Fibroblast of lung (primary cell): ENCODE data around the gene AVP. TPM values are rescaled to one million over a fixed set of nuclear protein-coding genes. Genes with fewer than 3 reads are reported as not detected.

ENCODE experiments used
- DNase-seq, 2 donors: peaks; one replicate each; pipeline versions ENCODE4 v3.0.0 to v3.0.0-alpha.2; 2010; ENCODE audit warnings: low read depth in 2 of 2
- H2AFZ ChIP-seq: 2 replicates; pipeline ENCODE4 v1.5.1; 2012; ENCODE audit warnings: low read length, control low read depth, inconsistent platforms
- H3K27ac ChIP-seq: 2 replicates; pipeline ENCODE4 v1.5.1; 2011; ENCODE audit warnings: low read length, control low read depth; ENCODE audit not compliant: insufficient read depth
- H3K27me3 ChIP-seq: 2 replicates; pipeline ENCODE4 v1.5.1; 2011; ENCODE audit warnings: mild to moderate bottlenecking, low read length; ENCODE audit not compliant: control insufficient read depth, insufficient read depth
- H3K36me3 ChIP-seq: 2 replicates; pipeline ENCODE4 v1.5.1; 2011; ENCODE audit warnings: low read length; ENCODE audit not compliant: control insufficient read depth, insufficient read depth
- H3K4me1 ChIP-seq: 2 replicates; pipeline ENCODE4 v1.5.1; 2011; ENCODE audit warnings: low read length; ENCODE audit not compliant: control insufficient read depth, insufficient read depth; ENCODE audit errors: extremely low read depth
- H3K4me2 ChIP-seq: 2 replicates; pipeline ENCODE4 v1.5.1; 2011; ENCODE audit warnings: low read length, control low read depth; ENCODE audit not compliant: insufficient read depth; ENCODE audit errors: extremely low read depth
- H3K4me3 ChIP-seq, 4 experiments: fragments of 200-600 bp in 1 of 4; sonication (generic) in 1 of 4; replicated peaks in 1 of 4; 2 replicates each; pipeline ENCODE4 v1.5.1; 2011 to 2016; ENCODE audit warnings: low read length in 4 of 4, low read depth in 3 of 4, mild to moderate bottlenecking in 3 of 4, control low read depth in 2 of 4, inconsistent platforms in 1 of 4, mixed read lengths in 1 of 4; ENCODE audit not compliant: insufficient read depth in 1 of 4; ENCODE audit errors: control extremely low read depth in 1 of 4
- H3K79me2 ChIP-seq: 2 replicates; pipeline ENCODE4 v1.5.1; 2012; ENCODE audit warnings: mild to moderate bottlenecking, low read length, inconsistent platforms; ENCODE audit not compliant: control insufficient read depth, insufficient read depth
- H3K9ac ChIP-seq: 2 replicates; pipeline ENCODE4 v1.5.1; 2011; ENCODE audit warnings: mild to moderate bottlenecking, low read length, control low read depth; ENCODE audit not compliant: insufficient read depth
- H3K9me3 ChIP-seq: 2 replicates; pipeline ENCODE4 v1.5.1; 2012; ENCODE audit warnings: low read depth, low read length; ENCODE audit not compliant: control insufficient read depth, insufficient read depth
- H4K20me1 ChIP-seq: 2 replicates; pipeline ENCODE4 v1.5.1; 2011; ENCODE audit warnings: low read length; ENCODE audit not compliant: control insufficient read depth, insufficient read depth; ENCODE audit errors: extremely low read depth
- CTCF ChIP-seq, 2 donors: IDR thresholded peaks in 1 of 2; conservative IDR thresholded peaks in 1 of 2; 1 replicate in 1 of 2; 2 replicates in 1 of 2; pipeline ENCODE4 v1.5.1; 2011 to 2012; ENCODE audit warnings: low read length in 2 of 2, control low read depth in 1 of 2, inconsistent platforms in 1 of 2, low read depth in 1 of 2, mild to moderate bottlenecking in 1 of 2
- EZH2 ChIP-seq: IDR thresholded peaks from 2 replicates; pipeline ENCODE4 v1.5.1; 2012; ENCODE audit warnings: low read length, control low read depth, mild to moderate bottlenecking; ENCODE audit errors: missing control alignments
- polyA plus RNA-seq, 2 donors: library from polyadenylated mRNA; depleted of rRNA in 1 of 2; stranded (reverse) in 1 of 2; unstranded in 1 of 2; fragments of >200 nt; gene quantifications; 2 replicates each; pipeline ENCODE4 v1.2.1, GENCODE V29; 2011 to 2012; ENCODE audit warnings: missing spikeins in 1 of 2
- total RNA-seq: library from RNA; depleted of rRNA; stranded (reverse); fragments of >200 nt; gene quantifications from 2 replicates; pipeline ENCODE4 v1.2.1, GENCODE V29; 2014

Gene AVP
- total and polyA plus RNA-seq, 2 donors (not counting 1 experiment from before 2014, with no cell fraction given): not detected

- Histone ChIP-seq H3K9me3 (no peaks in the 10 kb centered on the region), H4K20me1 (no peaks in the 10 kb centered on the region), H3K27me3 (no peaks in the 10 kb centered on the region), H2AFZ (no peak overlapping the region), H3K4me1 (no peaks in the 10 kb centered on the region), H3K4me3 (no peak overlapping the region), H3K79me2 (no peaks in the 10 kb centered on the region), H3K36me3 (no peaks in the 10 kb centered on the region), H3K9ac (no peak overlapping the region), H3K4me2 (no peak overlapping the region), H3K27ac (no peak overlapping the region)
- no peak for DNase-seq
- no peak for TF ChIP-seq CTCF (conservative IDR thresholded peaks at IDR 0.05 in 1 of 2, IDR thresholded peaks at IDR 0.05 in 1 of 2; ENCODE audit: low read depth in 1 of 2, low read length in 2 of 2)
- TF ChIP-seq EZH2: no peak
Measured at GRCh38 chr20:3102575-3103368, 18.2 kb upstream of the AVP start.

- H3K27ac ChIP-seq: no peak overlapping the region
- TF ChIP-seq EZH2 (no peak), CTCF (conservative IDR thresholded peaks at IDR 0.05 in 1 of 2, IDR thresholded peaks at IDR 0.05 in 1 of 2; ENCODE audit: low read depth in 1 of 2, low read length in 2 of 2) (no peak)
Measured at GRCh38 chr20:3101737-3102574, 17.4 kb upstream of the AVP start.

GRCh38 chr20:3101251-3101650 is 16.7 kb upstream of the AVP start:
- no peaks in the 10 kb centered on the region for H3K9me3 ChIP-seq
- H3K4me3 ChIP-seq: no peak overlapping the region
- H3K4me2 ChIP-seq: no peak overlapping the region
- TF ChIP-seq CTCF (conservative IDR thresholded peaks at IDR 0.05 in 1 of 2, IDR thresholded peaks at IDR 0.05 in 1 of 2; ENCODE audit: low read depth in 1 of 2, low read length in 2 of 2) (no peak), EZH2 (no peak)
- H2AFZ ChIP-seq: no peak overlapping the region
- H3K27ac ChIP-seq: no peak overlapping the region
- H4K20me1 ChIP-seq: no peaks in the 10 kb centered on the region
- H3K36me3 ChIP-seq: no peaks in the 10 kb centered on the region
- H3K4me1 ChIP-seq: no peaks in the 10 kb centered on the region
- no peak for DNase-seq
- no peaks in the 10 kb centered on the region for H3K27me3 ChIP-seq
- no peaks in the 10 kb centered on the region for H3K79me2 ChIP-seq
- H3K9ac ChIP-seq: no peak overlapping the region

More at GRCh38 chr20:3101737-3102574, 17.4 kb upstream of the AVP start:
- DNase-seq: no peak
- Histone ChIP-seq H3K4me2 (no peak overlapping the region), H3K79me2 (no peaks in the 10 kb centered on the region), H4K20me1 (no peaks in the 10 kb centered on the region), H2AFZ (no peak overlapping the region), H3K9me3 (no peaks in the 10 kb centered on the region), H3K27me3 (no peaks in the 10 kb centered on the region), H3K4me1 (no peaks in the 10 kb centered on the region), H3K9ac (no peak overlapping the region), H3K36me3 (no peaks in the 10 kb centered on the region), H3K4me3 (no peak overlapping the region)
